A549 (cell line): ENCODE data around the gene ZMIZ2.

ENCODE experiments used
- CEBPB ChIP-seq, 2 experiments: fragments of >200 bp in 1 of 2; sonication (Bioruptor Twin) in 1 of 2; formaldehyde crosslinking in 1 of 2; IDR thresholded peaks; 2 replicates each; pipeline ENCODE4 v1.6.1; 2012 to 2016
- CHD2 ChIP-seq: fragments of 150-350 bp; IDR thresholded peaks from 2 replicates; pipeline ENCODE4 v1.6.1; 2014; ENCODE audit warnings: low read length; ENCODE audit not compliant: partially characterized antibody
- CTCF ChIP-seq: fragments of >200 bp; sonication (Bioruptor Twin); formaldehyde crosslinking; IDR thresholded peaks from 3 replicates; pipeline ENCODE4 v1.5.1; 2016
- EP300 ChIP-seq, 2 experiments: fragments of >200 bp; sonication (Bioruptor Twin); formaldehyde crosslinking; IDR thresholded peaks; 2 replicates in 1 of 2; 3 replicates in 1 of 2; pipeline ENCODE4 v1.6.1; 2016 to 2017
- MAFK ChIP-seq: fragments of 450-650 bp; IDR thresholded peaks from 2 replicates; pipeline ENCODE4 v1.6.1; 2014; ENCODE audit not compliant: partially characterized antibody
- PHF8 ChIP-seq: fragments of 200-600 bp; sonication (generic); IDR thresholded peaks from 2 replicates; pipeline ENCODE4 v1.6.1; 2016; ENCODE audit warnings: low read depth, mild to moderate bottlenecking, antibody characterized with exemption, moderate library complexity, borderline replicate concordance
- POLR2A ChIP-seq: IDR thresholded peaks from 2 replicates; pipeline ENCODE4 v1.6.1; 2012; ENCODE audit warnings: mild to moderate bottlenecking, low read length
- POLR2AphosphoS2 ChIP-seq: conservative IDR thresholded peaks from 2 replicates; pipeline ENCODE4 v1.6.1; 2012; ENCODE audit warnings: low read length, improper control_type of control experiment, inconsistent platforms
- RFX5 ChIP-seq: fragments of 450-650 bp; IDR thresholded peaks from 2 replicates; pipeline ENCODE4 v1.7.1; 2014; ENCODE audit warnings: antibody characterized with exemption, mild to moderate bottlenecking, moderate library complexity
- USF2 ChIP-seq: fragments of 450-650 bp; IDR thresholded peaks from 2 replicates; pipeline ENCODE4 v1.6.1; 2014; ENCODE audit warnings: antibody characterized with exemption

- no peak for TF ChIP-seq CTCF
- no peak for TF ChIP-seq PHF8
- no peak for TF ChIP-seq RFX5
- no peak for TF ChIP-seq POLR2A
- no peak for TF ChIP-seq USF2
- TF ChIP-seq CHD2, result no peak
- TF ChIP-seq EP300 (IDR thresholded peaks at IDR 0.05), result no peak
- no peak for TF ChIP-seq MAFK
- no peak for TF ChIP-seq CEBPB (IDR thresholded peaks at IDR 0.05)
- TF ChIP-seq POLR2AphosphoS2, result no peak
Measured at GRCh38 chr7:44791278-44792219, 42.9 kb downstream of the ZMIZ2 start.
